Measurements from ENCODE around the gene KRTAP10-2.

The KRTAP10-2 gene

DNA sequence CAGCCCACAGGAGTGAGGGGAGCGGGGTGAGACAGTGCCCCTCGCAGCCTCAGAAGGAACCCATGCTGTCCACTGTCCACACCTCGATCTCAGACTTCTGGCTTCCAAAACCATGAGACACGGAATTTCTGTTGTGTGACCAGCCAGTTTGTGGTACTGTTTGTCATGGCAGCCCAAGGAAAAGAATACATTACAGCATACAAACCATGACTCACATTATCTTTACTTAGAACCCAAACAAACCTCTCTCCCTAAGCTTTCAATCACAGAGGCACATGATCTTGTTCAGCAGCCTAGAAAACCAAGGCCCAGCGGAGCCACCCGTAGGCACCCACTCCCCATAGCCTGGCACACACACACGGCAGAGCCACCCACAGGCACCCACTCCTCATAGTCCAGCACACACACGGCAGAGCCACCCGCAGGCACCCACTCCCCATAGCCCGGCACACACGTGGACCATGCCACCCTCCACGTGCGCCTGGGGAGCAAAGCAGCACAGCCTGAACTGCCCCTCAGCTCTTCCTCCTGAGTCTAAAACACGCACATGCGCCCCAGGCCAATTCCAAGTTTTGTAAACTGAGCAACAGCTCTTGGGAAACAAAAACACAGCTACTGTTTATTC is 21.8 kb upstream of the KRTAP10-2 start:
- peaks cover 27% of the 10 kb centered on the region for H3K9me3 ChIP-seq (ENCODE audit: control insufficient read depth, low read length)
- H3K27ac ChIP-seq (ENCODE audit: low read depth, low read length, severe bottlenecking) = no peak overlapping the region
- 89 to 92% methylated on average over 15 of the region's 15 CpGs for WGBS, 2 experiments (ENCODE audit: insufficient coverage in 2 of 2)
- peaks cover 4% of the 10 kb centered on the region for H3K4me1 ChIP-seq (ENCODE audit: control insufficient read depth, insufficient read depth, low read length, poor library complexity, severe bottlenecking)
- no peaks in the 10 kb centered on the region for H3K36me3 ChIP-seq (ENCODE audit: control insufficient read depth, insufficient read depth, low read length)
- no peak overlapping the region for H3K4me3 ChIP-seq (ENCODE audit: extremely low read depth, insufficient read depth, low read length, poor library complexity, severe bottlenecking)

DNA sequence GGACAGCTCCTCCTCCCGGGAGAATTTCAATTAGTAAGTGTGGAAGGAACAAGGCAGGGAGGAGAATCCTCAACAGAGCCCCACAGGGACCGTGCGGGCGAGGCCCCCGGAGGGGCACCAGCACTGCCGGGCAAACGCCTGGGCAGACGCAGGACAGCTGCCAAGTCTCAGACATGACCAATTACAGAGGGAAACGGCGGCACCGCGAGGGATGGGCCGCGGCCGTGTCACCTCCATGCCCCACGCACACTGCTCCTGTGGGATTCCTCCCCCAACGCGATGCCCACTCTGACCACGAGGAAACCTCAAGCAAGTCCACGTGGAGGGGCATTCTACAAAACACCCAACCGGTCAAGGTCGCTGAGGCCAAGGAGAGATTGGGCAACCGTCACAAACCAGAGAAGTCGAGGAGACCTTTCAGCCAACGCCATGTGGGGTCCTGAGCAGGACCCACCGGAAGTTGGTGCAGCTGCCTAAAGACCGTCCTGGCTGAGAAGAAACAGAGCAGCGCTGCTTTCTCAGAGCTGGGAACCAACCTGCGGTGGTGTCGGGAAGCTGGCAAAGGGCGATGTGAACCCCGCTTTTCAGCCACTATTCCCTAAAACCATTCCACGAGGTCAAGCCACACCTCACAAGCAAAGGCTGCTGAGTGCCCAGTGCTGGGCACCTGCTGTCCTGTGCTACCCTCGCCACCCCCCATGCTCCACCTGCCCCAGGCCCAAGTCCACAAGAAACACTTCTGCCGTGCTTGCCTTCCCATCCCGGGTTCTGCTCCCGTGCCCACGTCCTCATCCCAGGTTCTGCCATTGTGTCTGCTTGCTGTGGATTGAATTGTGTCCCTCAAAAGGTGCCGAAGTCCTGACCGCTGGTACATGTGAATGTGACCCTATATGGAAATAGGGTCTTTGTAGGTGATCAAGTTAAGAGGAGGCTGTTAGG is 20.8 kb upstream of the KRTAP10-2 start:
- H3K36me3 ChIP-seq (ENCODE audit: control insufficient read depth, insufficient read depth, low read length) = no peaks in the 10 kb centered on the region
- peaks cover 4% of the 10 kb centered on the region for H3K4me1 ChIP-seq (ENCODE audit: control insufficient read depth, insufficient read depth, low read length, poor library complexity, severe bottlenecking)
- no peak overlapping the region for H3K27ac ChIP-seq (ENCODE audit: low read depth, low read length, severe bottlenecking)
- WGBS, 2 experiments (ENCODE audit: insufficient coverage in 2 of 2) = 93 to 94% methylated on average over 29 to 40 of the region's 40 CpGs
- no peak overlapping the region for H3K4me3 ChIP-seq (ENCODE audit: extremely low read depth, insufficient read depth, low read length, poor library complexity, severe bottlenecking)
- peaks cover 23% of the 10 kb centered on the region for H3K9me3 ChIP-seq (ENCODE audit: control insufficient read depth, low read length)

DNA sequence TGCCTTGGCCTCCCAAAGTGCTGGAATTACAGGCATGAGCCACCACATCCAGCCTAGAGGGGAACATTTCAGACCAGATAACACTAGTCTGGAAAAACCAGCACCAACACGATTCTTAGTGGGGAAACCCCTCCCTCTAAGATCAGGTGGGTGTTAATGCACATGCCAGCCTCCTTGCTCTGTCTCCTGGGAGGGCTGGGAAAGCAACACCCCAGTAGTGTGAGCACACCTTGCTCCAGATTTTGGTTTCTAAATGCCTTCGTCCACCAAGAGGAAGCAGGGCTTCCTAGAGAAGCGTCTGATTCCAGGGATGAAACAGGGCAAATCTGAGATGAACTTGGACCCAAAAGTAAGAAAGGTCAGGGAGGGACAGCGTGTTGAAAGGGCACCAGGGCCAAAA is 20.0 kb upstream of the KRTAP10-2 start:
- H3K4me3 ChIP-seq (ENCODE audit: extremely low read depth, insufficient read depth, low read length, poor library complexity, severe bottlenecking) = no peak overlapping the region
- H3K9me3 ChIP-seq (ENCODE audit: control insufficient read depth, low read length) = peaks cover 19% of the 10 kb centered on the region
- H3K36me3 ChIP-seq (ENCODE audit: control insufficient read depth, insufficient read depth, low read length) = no peaks in the 10 kb centered on the region
- H3K4me1 ChIP-seq (ENCODE audit: control insufficient read depth, insufficient read depth, low read length, poor library complexity, severe bottlenecking) = peaks cover 4% of the 10 kb centered on the region
- WGBS, 2 experiments (ENCODE audit: insufficient coverage in 2 of 2) = 72 to 94% methylated on average over 2 to 4 of the region's 4 CpGs
- no peak overlapping the region for H3K27ac ChIP-seq (ENCODE audit: low read depth, low read length, severe bottlenecking)

DNA sequence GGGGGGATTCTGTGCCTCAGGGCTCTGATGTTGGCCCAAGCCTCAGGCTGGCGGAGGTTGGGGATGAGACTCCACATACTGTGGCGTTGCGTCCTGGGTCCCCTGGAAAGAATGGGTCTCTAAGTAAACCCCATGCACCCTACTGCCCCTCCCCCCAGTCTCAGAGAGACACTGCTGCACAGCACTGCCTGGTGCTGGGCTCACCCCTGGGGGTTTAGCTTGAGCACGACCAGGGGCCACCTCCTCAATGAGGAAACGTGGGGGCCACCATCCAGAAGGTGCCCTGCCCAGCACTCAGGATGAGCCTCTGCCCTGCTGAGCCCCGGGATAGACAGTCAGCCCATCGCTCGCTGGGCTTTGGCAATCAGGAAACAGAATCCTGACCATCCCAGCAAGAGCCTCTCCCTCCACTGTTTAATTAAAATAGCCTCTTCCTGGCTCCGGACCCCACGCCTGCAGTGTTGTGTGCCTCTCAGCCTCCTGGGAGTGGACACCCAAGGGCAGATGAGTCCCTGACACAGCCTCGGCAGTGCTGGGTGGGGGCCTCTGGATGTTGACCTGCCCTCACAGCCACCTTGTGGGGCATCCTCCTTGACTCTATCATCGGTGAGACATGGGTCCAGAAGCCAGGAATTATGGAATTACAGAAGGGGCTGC is 18.7 kb upstream of the KRTAP10-2 start:
- Histone ChIP-seq H3K4me1 (ENCODE audit: control insufficient read depth, insufficient read depth, low read length, poor library complexity, severe bottlenecking) (peaks cover 4% of the 10 kb centered on the region), H3K4me3 (ENCODE audit: extremely low read depth, insufficient read depth, low read length, poor library complexity, severe bottlenecking) (no peak overlapping the region), H3K27ac (ENCODE audit: low read depth, low read length, severe bottlenecking) (no peak overlapping the region), H3K36me3 (ENCODE audit: control insufficient read depth, insufficient read depth, low read length) (no peaks in the 10 kb centered on the region), H3K9me3 (ENCODE audit: control insufficient read depth, low read length) (peaks cover 19% of the 10 kb centered on the region)
- 90 to 93% methylated on average over 7 to 11 of the region's 12 CpGs for WGBS, 2 experiments (ENCODE audit: insufficient coverage in 2 of 2)

DNA sequence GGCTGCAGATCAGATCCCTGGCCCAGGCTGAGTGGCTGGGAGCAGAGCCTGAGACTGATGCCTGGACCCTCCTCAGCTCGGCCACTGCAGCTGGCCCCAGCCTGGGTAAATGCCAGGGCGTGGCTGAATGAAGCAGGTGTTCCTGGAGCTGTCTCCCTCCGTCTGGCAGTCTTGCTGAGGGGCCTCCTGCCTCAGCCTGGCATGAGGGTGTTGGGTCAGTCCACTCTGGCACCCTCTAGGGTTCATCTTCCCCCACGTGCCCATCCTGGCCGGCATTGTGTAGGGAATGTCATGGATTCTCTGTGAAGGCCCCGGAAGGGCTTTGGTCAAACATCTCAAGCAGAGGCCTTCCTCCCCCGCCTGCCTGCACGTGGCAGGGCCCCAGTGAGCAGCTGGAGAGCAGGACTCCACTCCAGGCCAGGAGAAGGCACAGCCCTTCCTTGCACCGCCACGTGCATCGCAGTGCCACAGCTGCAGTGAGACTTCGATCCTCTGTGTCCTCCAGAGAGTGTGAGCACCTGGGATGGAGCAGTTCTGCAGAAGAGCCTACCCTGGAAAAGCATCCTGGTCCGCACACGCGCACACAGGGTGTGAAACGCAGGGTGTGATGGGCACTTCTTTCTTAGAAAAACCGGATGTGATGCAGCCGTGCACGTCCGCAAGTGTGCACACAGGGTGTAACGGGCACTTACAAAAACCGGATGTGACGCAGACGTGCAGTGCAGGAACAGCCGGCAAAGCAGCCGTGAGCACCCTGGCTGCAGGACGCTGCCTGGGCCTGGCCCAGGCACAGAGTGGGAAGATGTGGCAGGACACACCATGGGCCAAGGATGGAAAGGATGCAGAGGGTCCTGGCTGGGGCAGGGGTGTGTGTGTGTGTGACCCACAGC is 17.6 kb upstream of the KRTAP10-2 start:
- Histone ChIP-seq H3K36me3 (ENCODE audit: control insufficient read depth, insufficient read depth, low read length) (no peaks in the 10 kb centered on the region), H3K4me3 (ENCODE audit: extremely low read depth, insufficient read depth, low read length, poor library complexity, severe bottlenecking) (no peak overlapping the region), H3K27ac (ENCODE audit: low read depth, low read length, severe bottlenecking) (no peak overlapping the region), H3K9me3 (ENCODE audit: control insufficient read depth, low read length) (peaks cover 19% of the 10 kb centered on the region), H3K4me1 (ENCODE audit: control insufficient read depth, insufficient read depth, low read length, poor library complexity, severe bottlenecking) (peaks cover 4% of the 10 kb centered on the region)
- 85 to 88% methylated on average over 27 of the region's 27 CpGs for WGBS, 2 experiments (ENCODE audit: insufficient coverage in 2 of 2)

DNA sequence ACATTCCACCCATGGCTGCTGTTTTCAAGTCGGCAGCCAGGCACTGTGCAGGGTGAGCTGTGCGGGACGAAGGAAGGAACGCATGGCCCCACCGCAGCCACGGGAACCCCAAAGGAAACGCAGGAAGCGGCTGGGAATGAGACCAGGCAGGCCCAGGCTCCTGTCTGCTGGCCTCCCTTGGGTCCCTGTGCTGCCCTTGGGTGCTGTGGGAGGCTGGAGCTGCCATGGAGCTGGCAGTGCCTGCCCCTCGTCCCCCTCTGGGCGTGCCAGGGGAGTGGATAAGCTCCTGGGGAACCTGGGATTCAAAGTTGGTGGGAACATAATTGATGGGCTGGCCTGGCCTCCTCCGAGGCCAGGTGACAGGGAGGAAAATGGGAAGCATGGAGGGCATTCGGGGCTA is 17.0 kb upstream of the KRTAP10-2 start:
- Histone ChIP-seq H3K9me3 (ENCODE audit: control insufficient read depth, low read length) (peaks cover 19% of the 10 kb centered on the region), H3K4me1 (ENCODE audit: control insufficient read depth, insufficient read depth, low read length, poor library complexity, severe bottlenecking) (peaks cover 3% of the 10 kb centered on the region), H3K27ac (ENCODE audit: low read depth, low read length, severe bottlenecking) (no peak overlapping the region), H3K4me3 (ENCODE audit: extremely low read depth, insufficient read depth, low read length, poor library complexity, severe bottlenecking) (no peak overlapping the region), H3K36me3 (ENCODE audit: control insufficient read depth, insufficient read depth, low read length) (no peaks in the 10 kb centered on the region)
- WGBS, 2 experiments (ENCODE audit: insufficient coverage in 2 of 2) = 90 to 93% methylated on average over 10 of the region's 12 CpGs

DNA sequence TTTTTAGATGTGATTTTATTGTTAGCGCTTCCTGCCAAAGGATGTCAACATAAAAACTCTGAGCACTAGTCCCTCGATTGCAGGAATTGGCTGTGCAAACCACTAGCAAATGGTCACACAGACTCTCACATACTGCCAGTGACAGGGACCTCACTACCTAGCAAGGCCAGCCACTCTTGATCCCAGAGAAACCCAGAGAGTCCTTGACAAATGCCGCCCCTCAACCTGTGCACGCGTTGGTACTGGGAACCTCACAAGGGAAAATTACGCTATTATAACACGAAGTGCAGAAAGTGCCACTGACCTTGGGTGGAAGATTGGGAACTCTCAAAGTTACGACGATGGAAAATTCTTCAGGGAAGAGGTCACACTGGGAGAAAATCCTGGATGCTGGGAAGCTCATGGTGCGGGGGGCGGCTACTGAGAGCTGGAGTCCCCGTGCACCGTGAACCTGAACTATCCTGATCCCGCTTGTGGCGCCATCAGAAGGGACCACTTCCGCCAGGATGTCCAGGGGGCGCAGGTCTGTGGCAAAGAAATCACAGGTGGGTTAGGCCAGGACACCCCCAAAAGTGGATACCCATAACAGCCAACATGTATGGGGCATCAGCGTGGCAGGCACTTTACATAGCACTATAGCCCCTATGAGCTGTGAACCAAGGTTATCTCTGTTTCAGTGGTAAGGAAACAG is 16.3 kb upstream of the KRTAP10-2 start:
- Histone ChIP-seq H3K4me3 (ENCODE audit: extremely low read depth, insufficient read depth, low read length, poor library complexity, severe bottlenecking) (no peak overlapping the region), H3K4me1 (ENCODE audit: control insufficient read depth, insufficient read depth, low read length, poor library complexity, severe bottlenecking) (no peaks in the 10 kb centered on the region), H3K9me3 (ENCODE audit: control insufficient read depth, low read length) (peaks cover 19% of the 10 kb centered on the region), H3K36me3 (ENCODE audit: control insufficient read depth, insufficient read depth, low read length) (no peaks in the 10 kb centered on the region), H3K27ac (ENCODE audit: low read depth, low read length, severe bottlenecking) (no peak overlapping the region)
- WGBS, 2 experiments (ENCODE audit: insufficient coverage in 2 of 2) = 94 to 95% methylated on average over 16 to 17 of the region's 18 CpGs

DNA sequence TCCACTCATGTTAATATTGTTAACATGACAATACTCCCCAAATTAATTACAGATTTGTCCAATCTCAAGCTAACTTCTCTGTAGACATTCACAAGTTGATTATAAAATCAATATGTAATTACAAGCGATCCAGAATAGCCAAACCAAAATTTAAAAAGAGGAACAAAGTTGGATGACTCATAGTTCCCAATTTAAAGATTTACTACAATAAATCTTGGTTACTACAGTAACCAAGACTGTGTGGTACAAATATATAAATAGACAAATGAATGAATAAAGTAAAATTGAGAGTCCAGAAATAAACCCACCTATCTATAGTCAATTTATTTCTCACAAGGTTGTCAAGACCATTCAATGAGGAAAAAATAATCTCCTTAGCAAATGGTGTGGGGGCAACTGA is 15.1 kb upstream of the KRTAP10-2 start:
- H3K36me3 ChIP-seq (ENCODE audit: control insufficient read depth, insufficient read depth, low read length) = no peaks in the 10 kb centered on the region
- no peak overlapping the region for H3K4me3 ChIP-seq (ENCODE audit: extremely low read depth, insufficient read depth, low read length, poor library complexity, severe bottlenecking)
- H3K4me1 ChIP-seq (ENCODE audit: control insufficient read depth, insufficient read depth, low read length, poor library complexity, severe bottlenecking) = no peaks in the 10 kb centered on the region
- no peak overlapping the region for H3K27ac ChIP-seq (ENCODE audit: low read depth, low read length, severe bottlenecking)
- peaks cover 13% of the 10 kb centered on the region for H3K9me3 ChIP-seq (ENCODE audit: control insufficient read depth, low read length)
- WGBS, 2 experiments (ENCODE audit: insufficient coverage in 2 of 2) = no CpG with 5 or more reads among the region's 1 CpG

DNA sequence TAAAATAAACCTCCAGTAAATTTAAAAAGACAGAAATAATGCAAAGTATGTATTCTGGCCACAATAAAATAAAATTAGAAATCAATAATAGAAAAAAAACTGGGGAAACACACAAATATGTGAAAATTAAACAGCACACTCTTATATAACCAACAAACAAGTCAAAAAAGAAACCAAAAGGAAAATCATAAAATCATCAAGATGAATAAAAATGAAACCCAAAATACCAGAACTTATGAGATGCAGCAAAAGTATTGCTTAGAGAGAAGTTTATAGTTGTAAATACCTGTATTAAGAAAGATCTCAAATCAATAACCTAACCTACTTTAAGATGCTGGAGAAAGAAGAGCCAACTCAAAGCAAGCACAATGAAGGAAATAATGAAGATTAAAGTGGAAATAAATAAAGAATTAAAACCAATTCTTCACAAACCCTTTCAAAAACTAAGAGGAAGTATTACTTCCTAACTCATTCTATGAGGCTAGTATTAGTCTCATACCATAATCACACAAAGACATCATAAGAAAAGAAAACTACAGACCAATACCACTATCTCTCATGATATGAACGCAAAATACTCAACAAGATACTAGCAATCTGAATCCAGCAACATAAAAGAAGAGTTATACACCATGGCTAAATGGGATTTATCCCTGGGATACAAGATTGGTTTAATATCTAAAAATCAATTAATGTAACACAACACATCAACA is 13.7 kb upstream of the KRTAP10-2 start:
- Histone ChIP-seq H3K36me3 (ENCODE audit: control insufficient read depth, insufficient read depth, low read length) (no peaks in the 10 kb centered on the region), H3K4me1 (ENCODE audit: control insufficient read depth, insufficient read depth, low read length, poor library complexity, severe bottlenecking) (no peaks in the 10 kb centered on the region), H3K4me3 (ENCODE audit: extremely low read depth, insufficient read depth, low read length, poor library complexity, severe bottlenecking) (no peak overlapping the region), H3K9me3 (ENCODE audit: control insufficient read depth, low read length) (no peaks in the 10 kb centered on the region), H3K27ac (ENCODE audit: low read depth, low read length, severe bottlenecking) (no peak overlapping the region)
- no CpG with 5 or more reads among the region's 1 CpG for whole genome bisulfite sequencing, 2 experiments (ENCODE audit: insufficient coverage in 2 of 2)
